BLaER1 (cell line): ENCODE results near the gene FAM237A.

Source experiments
- H3K27ac ChIP-seq: shearing (Covaris generic); formaldehyde crosslinking; 2 replicates; pipeline ENCODE4 v1.8.1; 2022
- H3K27me3 ChIP-seq: shearing (Covaris generic); formaldehyde crosslinking; 2 replicates; pipeline ENCODE4 v1.8.1; 2022
- H3K36me3 ChIP-seq: shearing (Covaris generic); formaldehyde crosslinking; 2 replicates; pipeline ENCODE4 v1.8.1; 2022
- H3K4me1 ChIP-seq: shearing (Covaris generic); formaldehyde crosslinking; 2 replicates; pipeline ENCODE4 v1.8.1; 2022
- H3K4me2 ChIP-seq: shearing (Covaris generic); formaldehyde crosslinking; 2 replicates; pipeline ENCODE4 v1.8.1; 2022
- H3K4me3 ChIP-seq: shearing (Covaris generic); formaldehyde crosslinking; 2 replicates; pipeline ENCODE4 v1.8.1; 2022
- H3K9ac ChIP-seq: shearing (Covaris generic); formaldehyde crosslinking; 2 replicates; pipeline ENCODE4 v1.8.1; 2022
- H3K9me3 ChIP-seq: shearing (Covaris generic); formaldehyde crosslinking; 2 replicates; pipeline ENCODE4 v1.8.1; 2022
- H4K20me1 ChIP-seq: shearing (Covaris generic); formaldehyde crosslinking; 2 replicates; pipeline ENCODE4 v1.8.1; 2022
- Cebpa-rat ChIP-seq: shearing (Covaris generic); IDR thresholded peaks from 2 replicates; pipeline ENCODE4 v1.8.1; 2022

Gene FAM237A

GRCh38 chr2:206688453-206688852 lies 46.2 kb downstream of the FAM237A start:
- Histone ChIP-seq H3K4me3 (no peak overlapping the region), H4K20me1 (no peaks in the 10 kb centered on the region), H3K9me3 (no peaks in the 10 kb centered on the region), H3K27me3 (no peaks in the 10 kb centered on the region), H3K27ac (no peak overlapping the region), H3K4me1 (no peaks in the 10 kb centered on the region), H3K9ac (no peak overlapping the region), H3K36me3 (no peaks in the 10 kb centered on the region), H3K4me2 (no peak overlapping the region)
- no peak for TF ChIP-seq Cebpa-rat

DNA sequence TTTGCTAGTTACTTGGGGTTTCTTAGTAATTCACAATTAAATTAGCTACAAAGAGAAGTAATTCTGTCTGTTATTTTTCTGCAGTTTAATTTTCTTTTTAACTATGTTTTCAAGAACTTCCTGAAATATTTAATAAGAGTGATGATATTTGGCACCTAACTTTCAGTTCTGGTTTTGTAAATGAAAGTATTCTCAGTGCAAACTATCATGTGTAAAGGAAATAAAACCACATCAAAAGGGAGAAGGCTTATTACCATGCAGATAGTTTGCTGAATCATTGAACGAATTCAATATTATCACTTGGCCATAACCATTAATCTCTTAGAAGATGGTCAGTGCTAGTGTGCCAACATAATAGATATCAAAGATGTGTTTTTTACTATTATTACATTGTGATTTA lies 46.7 kb downstream of the FAM237A start:
- Histone ChIP-seq H4K20me1 (no peaks in the 10 kb centered on the region), H3K9me3 (no peaks in the 10 kb centered on the region), H3K4me2 (no peak overlapping the region), H3K4me1 (no peaks in the 10 kb centered on the region), H3K9ac (no peak overlapping the region), H3K27ac (no peak overlapping the region), H3K27me3 (no peaks in the 10 kb centered on the region), H3K36me3 (no peaks in the 10 kb centered on the region), H3K4me3 (no peak overlapping the region)
- TF ChIP-seq Cebpa-rat, result no peak

DNA sequence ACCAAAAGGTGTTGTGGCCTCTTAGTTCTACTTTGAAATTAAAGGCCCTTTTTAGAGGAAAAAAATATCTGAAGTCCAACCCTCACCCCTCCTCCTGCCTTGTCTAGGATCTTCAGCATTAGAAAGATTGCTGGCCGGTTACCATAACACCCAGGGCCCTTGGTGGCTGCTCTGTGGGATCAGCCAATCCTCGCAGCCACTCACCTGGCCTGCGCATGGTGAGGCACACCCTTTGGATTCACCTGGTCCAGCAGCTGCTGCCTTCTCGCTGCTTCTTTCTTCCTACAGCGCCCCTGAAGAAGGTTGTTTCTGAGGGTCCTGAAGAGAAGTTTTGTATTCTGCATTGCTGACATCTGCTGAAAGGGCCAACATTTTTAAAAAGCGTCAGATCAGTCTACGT lies 50.7 kb downstream of the FAM237A start:
- no peak overlapping the region for H3K4me2 ChIP-seq

DNA sequence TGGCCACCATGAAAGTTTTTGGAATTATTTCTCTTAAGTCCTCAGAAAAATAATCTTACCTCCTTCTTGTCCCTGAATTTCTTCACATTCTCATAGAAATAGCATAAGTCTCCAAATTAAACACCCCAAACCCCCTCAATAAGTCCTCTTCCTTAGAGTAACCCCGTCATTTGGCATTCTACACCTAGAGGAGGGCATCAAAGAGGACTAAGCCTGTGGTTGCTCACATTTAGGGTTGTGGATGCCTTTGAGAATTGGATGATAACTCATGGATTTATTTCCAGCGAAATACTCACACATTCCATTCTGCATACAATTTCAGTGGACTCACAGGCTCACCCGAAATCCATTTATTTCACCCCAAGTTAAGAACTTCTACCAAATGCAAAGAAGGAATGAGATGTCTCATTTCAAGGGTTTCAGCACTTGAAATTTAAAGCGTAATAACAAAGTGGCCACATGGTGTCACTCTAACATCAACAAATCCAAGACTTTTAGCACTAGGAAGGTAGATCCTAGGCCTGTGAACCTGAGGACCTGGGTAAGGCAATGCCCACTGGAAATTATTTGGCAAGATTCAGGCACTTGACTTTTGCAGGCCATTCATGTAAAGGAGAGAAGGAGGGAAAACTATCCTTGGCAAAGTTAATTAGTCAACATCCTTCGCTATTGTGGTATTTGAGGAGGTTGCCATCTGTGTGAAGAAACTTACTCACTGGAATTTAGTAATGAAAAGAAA lies 51.3 kb downstream of the FAM237A start:
- Histone ChIP-seq H3K9me3 (no peaks in the 10 kb centered on the region), H3K4me1 (no peaks in the 10 kb centered on the region), H3K27me3 (no peaks in the 10 kb centered on the region), H3K4me3 (no peak overlapping the region), H3K4me2 (no peak overlapping the region), H4K20me1 (no peaks in the 10 kb centered on the region), H3K27ac (no peak overlapping the region), H3K36me3 (no peaks in the 10 kb centered on the region), H3K9ac (no peak overlapping the region)
- TF ChIP-seq Cebpa-rat, result no peak

More for the DNA sequence above, 50.7 kb downstream of the FAM237A start:
- no peaks in the 10 kb centered on the region for H3K27me3 ChIP-seq
- no peaks in the 10 kb centered on the region for H3K4me1 ChIP-seq
- no peaks in the 10 kb centered on the region for H4K20me1 ChIP-seq
- no peak overlapping the region for H3K27ac ChIP-seq
- H3K4me3 ChIP-seq, result no peak overlapping the region
- H3K9ac ChIP-seq, result no peak overlapping the region
- TF ChIP-seq Cebpa-rat, result no peak
- H3K36me3 ChIP-seq, result no peaks in the 10 kb centered on the region
- H3K9me3 ChIP-seq, result no peaks in the 10 kb centered on the region

DNA sequence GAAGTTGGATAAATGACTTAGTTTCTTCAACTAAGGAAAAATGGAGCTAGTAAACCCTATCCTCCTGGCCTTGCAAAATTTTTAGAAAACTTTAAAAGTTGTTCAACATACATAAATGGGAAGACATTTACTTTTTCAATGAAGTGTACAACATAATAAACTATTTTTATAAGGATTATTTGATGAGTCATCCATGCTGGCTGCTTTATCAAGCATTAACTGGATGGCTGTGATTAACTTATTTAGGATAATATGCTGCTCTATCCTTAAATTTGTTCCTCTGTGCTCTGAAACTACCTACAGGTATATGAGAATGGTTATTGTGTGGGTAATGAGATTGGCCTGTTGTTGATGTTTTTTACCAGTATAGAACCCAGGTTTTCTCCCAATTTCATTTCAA lies 54.6 kb downstream of the FAM237A start:
- no peak for TF ChIP-seq Cebpa-rat
- H3K36me3 ChIP-seq, result no peaks in the 10 kb centered on the region
- no peaks in the 10 kb centered on the region for H3K9me3 ChIP-seq
- no peak overlapping the region for H3K27ac ChIP-seq
- no peaks in the 10 kb centered on the region for H3K4me1 ChIP-seq
- no peak overlapping the region for H3K4me3 ChIP-seq
- H3K27me3 ChIP-seq, result no peaks in the 10 kb centered on the region
- no peak overlapping the region for H3K9ac ChIP-seq
- no peak overlapping the region for H3K4me2 ChIP-seq
- H4K20me1 ChIP-seq, result no peaks in the 10 kb centered on the region

- Histone ChIP-seq H4K20me1 (no peaks in the 10 kb centered on the region), H3K27me3 (no peaks in the 10 kb centered on the region), H3K9ac (no peak overlapping the region), H3K9me3 (no peaks in the 10 kb centered on the region), H3K4me1 (no peaks in the 10 kb centered on the region), H3K27ac (no peak overlapping the region), H3K36me3 (no peaks in the 10 kb centered on the region), H3K4me2 (no peak overlapping the region), H3K4me3 (no peak overlapping the region)
- no peak for TF ChIP-seq Cebpa-rat
These were observed 56.5 kb downstream of the FAM237A start for GRCh38 chr2:206698811-206699210.
